HL-60/S4 treated with retinoic acid at 250 ng/mL for 4 days and 3 days (cell line): ENCODE results near the gene UBE2M.
"Not testable (repeated sequence)": the region's sequence is repeated elsewhere in the genome, so short reads cannot be mapped to it uniquely, and the experiment has no call there.

ENCODE experiments used
- in situ Hi-C: fragments of 300-500 bp; cut with MboI; formaldehyde crosslinking; loops from 2 replicates; pipeline ENCODE4 v1.7.0; 2022; ENCODE audit warnings: low sequenced_read_pairs

Gene UBE2M

GRCh38 chr19:58558066-58558622, at the start of gene UBE2M:
UBE2M (minus strand) TSS chr19:58558611; CDS start chr19:58558381, 230 bp downstream.
- in situ Hi-C loops, result no loop called here

GRCh38 chr19:58607213-58607612, 48.8 kb upstream of the UBE2M start:
- in situ Hi-C loops, result not testable (repeated sequence)

DNA sequence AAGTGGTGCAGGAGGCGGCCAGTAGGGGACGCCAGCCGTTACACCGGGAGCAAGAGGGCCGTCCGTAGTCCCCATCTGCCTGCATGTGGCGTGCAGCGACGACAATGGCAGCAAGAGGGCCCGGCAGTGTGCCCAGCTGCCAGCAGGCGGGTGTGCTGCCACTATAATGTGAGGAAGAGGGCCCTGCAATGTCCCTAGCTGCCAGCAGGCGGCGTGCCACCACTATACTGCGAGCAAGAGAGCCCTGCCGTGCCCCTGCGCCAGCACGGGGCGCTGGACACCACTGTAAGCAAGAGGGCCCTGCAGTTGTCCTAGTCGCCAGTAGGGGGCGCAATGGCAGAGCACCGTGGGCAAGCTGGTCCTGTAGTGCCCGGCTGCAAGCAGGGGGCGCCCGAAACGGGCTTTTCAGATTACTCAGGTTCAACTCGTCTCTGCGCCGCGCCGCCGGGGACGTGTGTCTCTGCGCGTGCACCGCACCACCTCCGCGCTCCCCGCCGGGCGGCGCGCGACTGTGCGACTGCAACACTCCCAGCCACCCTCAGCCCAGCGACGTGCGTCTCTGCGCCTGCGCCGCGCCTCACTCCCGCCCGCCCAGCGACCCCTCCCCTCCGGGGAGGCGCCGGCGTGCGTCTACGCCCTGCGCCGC, 48.0 kb upstream of the UBE2M start:
- in situ Hi-C loops, result not testable (repeated sequence)

DNA sequence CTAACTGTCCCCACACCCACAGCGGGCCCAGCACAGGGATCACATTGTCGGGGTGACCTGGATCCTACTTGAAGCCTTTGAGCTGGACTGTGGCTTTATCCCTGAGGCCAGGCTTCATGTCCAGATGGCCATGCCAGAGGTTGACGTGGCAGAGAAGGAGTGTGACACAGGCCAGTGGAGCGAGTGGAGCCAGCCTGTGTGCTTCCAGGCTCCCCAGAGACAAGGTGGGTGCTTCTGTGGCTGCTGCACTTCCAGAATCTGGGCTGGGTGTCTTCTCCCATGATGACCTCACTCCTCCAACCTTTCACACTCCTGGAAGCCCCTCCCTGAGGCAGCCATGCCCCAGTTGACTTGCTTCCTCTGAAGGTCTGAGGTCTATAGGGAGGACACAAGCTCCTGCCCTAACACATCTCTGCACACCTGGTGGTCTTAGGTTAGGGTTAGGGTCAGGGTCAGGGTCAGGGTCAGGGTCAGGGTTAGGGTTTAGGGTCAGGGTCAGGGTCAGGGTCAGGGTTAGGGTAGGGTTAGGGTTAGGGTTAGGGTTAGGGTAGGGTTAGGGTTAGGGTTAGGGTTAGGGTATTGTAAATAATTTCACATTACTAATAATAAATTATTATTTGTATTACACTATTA, 27.8 kb upstream of the UBE2M start:
- in situ Hi-C loops, result no loop called here

GRCh38 chr19:58585442-58586132, 27.2 kb upstream of the UBE2M start:
- in situ Hi-C loops, result no loop called here

GRCh38 chr19:58584498-58585441, 26.4 kb upstream of the UBE2M start:
- in situ Hi-C loops, result no loop called here

GRCh38 chr19:58582985-58583384, 24.6 kb upstream of the UBE2M start:
- in situ Hi-C loops, result no loop called here

DNA sequence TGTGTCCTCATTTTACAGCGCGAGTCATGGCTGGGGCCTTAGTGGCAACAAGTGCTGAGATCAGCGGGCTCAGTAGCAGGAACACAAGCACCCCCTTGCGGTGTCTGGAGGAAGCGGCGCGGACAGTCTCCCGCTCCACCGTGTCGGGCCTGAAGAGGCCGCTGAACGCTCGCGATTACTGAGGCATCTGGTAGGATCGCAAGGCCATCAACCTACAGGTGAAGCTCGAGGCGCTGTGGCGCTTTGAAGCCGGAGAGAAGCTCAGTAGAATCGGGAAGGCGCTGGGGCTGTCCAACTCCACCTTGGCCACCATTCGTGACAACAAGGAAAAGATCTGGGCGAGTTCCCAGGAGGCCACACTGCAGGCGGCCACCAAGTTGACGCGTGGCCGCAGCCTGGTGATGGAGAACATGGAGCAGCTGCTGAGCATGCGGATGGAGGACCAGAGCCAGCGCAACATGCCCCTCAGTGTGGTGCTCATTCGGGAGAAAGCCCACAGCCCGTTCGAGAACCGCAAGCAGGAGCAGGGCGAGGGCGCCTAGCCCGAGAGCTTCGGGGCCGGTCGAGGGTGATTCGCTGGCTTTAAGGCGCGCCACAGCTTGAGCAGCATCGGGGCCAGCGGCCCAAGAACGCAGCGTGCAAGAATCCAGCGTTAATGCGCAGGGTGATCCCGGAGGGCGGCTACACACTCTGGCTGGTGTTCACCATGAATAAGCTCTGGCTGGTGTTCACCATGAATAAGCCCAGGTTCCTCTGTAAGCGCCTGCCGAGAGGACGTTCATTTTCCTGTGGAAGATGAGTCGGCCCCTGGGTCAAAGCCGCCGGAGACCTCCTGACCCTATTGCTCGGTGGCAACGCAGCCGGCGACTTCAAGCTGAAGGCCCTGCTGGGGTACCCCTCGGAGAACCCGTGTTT, 23.1 kb upstream of the UBE2M start:
- in situ Hi-C loops, result no loop called here

GRCh38 chr19:58579473-58580142, 21.2 kb upstream of the UBE2M start:
- in situ Hi-C loops, result no loop called here

DNA sequence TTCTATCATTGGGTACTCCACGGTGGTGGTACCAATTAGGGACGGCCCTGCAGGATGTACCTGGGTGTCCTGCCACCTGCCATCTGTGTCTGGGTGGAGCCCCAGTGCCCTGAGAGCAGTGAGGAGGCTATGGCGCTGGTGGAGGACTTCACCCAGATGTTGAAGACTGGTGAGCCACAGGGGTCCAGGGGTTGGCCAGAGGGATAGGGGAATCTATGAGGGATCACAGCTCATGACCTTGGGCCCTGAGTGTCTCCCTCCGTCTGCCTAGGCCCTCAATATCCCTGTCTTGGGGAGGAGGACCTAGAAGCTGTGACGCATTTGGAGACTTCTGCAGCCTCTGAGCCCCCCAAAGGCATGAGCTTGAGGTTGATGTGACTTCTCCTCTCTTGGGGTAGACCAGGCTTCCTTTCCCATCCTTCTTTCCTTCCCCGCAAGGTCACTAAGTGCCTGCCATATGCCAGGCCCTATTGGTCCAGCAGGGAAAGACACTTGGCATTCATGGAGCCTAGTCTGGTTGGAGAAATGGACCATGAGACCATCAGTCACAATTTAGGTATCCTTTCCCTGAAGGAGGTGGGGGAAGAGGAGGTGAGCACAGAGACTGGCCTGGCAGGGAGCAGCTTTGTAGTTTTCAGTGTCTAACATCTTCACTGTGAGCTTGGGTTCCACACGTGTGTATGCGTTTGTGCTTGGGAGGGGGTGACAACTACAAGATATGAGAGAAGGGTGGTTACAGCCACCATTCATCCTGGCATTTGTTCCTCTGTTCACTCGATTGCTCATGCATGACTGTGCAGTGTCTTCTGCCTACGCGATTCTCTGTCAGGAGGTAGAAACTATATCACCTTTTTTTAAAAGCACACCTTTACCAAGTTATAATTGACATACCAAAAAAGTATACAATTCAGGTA, 19.9 kb upstream of the UBE2M start:
- in situ Hi-C loops, result no loop called here

- in situ Hi-C loops, result not testable (repeated sequence)
Observed at GRCh38 chr19:58577581-58577980, 19.2 kb upstream of the UBE2M start.

- in situ Hi-C loops, result no loop called here
Observed at GRCh38 chr19:58575183-58576041, 17.0 kb upstream of the UBE2M start.

- in situ Hi-C loops, result no loop called here
Observed at GRCh38 chr19:58573658-58574164, 15.3 kb upstream of the UBE2M start.

- in situ Hi-C loops, result no loop called here
Observed at GRCh38 chr19:58572818-58573657, 14.6 kb upstream of the UBE2M start, which contains the start of gene MZF1. MZF1 (minus strand) TSS chr19:58573335; CDS start chr19:58571389, 1,946 bp downstream.

GRCh38 chr19:58572026-58572817, 13.8 kb upstream of the UBE2M start:
- in situ Hi-C loops, result no loop called here
